Glutamatergic neuron (in vitro differentiated cells): ENCODE measurements around the gene CCDC106. TPM values are rescaled to one million over a fixed set of nuclear protein-coding genes. Genes with fewer than 3 reads are reported as not detected.
A peak's percentile ranks its signal among the peaks of the same experiment; 100 is the strongest.

ENCODE experiments used
- DNase-seq: peaks from one replicate; pipeline ENCODE4 v3.0.0; 2022
- H3K27ac Mint-ChIP-seq: one replicate; pipeline ENCODE4 v1.8.0; 2020; ENCODE audit warnings: mild to moderate bottlenecking, mixed read lengths, inconsistent platforms; ENCODE audit not compliant: unreplicated experiment
- H3K27me3 Mint-ChIP-seq: one replicate; pipeline ENCODE4 v1.8.0; 2020; ENCODE audit warnings: mild to moderate bottlenecking, moderate library complexity, mixed read lengths, inconsistent platforms; ENCODE audit not compliant: unreplicated experiment
- H3K36me3 Mint-ChIP-seq: one replicate; pipeline ENCODE4 v1.8.0; 2020; ENCODE audit warnings: mild to moderate bottlenecking, mixed read lengths, inconsistent platforms; ENCODE audit not compliant: unreplicated experiment
- H3K4me1 Mint-ChIP-seq: one replicate; pipeline ENCODE4 v1.8.0; 2020; ENCODE audit warnings: mild to moderate bottlenecking, low read depth, mixed read lengths, inconsistent platforms; ENCODE audit not compliant: unreplicated experiment
- H3K4me3 Mint-ChIP-seq: one replicate; pipeline ENCODE4 v1.8.0; 2020; ENCODE audit warnings: mild to moderate bottlenecking, mixed read lengths, inconsistent platforms; ENCODE audit not compliant: unreplicated experiment
- H3K9me3 Mint-ChIP-seq: one replicate; pipeline ENCODE4 v1.8.0; 2020; ENCODE audit warnings: mild to moderate bottlenecking, moderate library complexity, mixed read lengths, inconsistent platforms; ENCODE audit not compliant: unreplicated experiment
- CTCF ChIP-seq: fragments of 200-600 bp; sonication (generic); IDR thresholded peaks from one replicate; pipeline ENCODE4 v1.5.0; 2021; ENCODE audit not compliant: partially characterized antibody, unreplicated experiment
- total RNA-seq: library from RNA; stranded (reverse); fragmentation: NEBNext Ultra II Directional; extraction: Animal tissue kit (Norgen Biotek cat#: 25700); gene quantifications from one replicate; pipeline ENCODE4 v1.2.1, GENCODE V29; 2021; ENCODE audit not compliant: unreplicated experiment

CCDC106 gene
- total RNA-seq, 1 donor from 2014 or later = 32.1 TPM

GRCh38 chr19:55676889-55677505 lies 29.0 kb downstream of the CCDC106 start:
- Mint-ChIP-seq H3K4me1 (peaks cover 12% of the 10 kb centered on the region), H3K36me3 (no peaks in the 10 kb centered on the region), H3K27me3 (peaks cover 7% of the 10 kb centered on the region), H3K27ac (peak overlapping the region; percentile 28), H3K4me3 (peak overlapping the region; percentile 98), H3K9me3 (peaks cover 15% of the 10 kb centered on the region)
- no peak for TF ChIP-seq CTCF
- no peak for DNase-seq

- H3K9me3 Mint-ChIP-seq = peaks cover 13% of the 10 kb centered on the region
- H3K4me3 Mint-ChIP-seq = peak overlapping the region; percentile 49
- H3K27me3 Mint-ChIP-seq = peaks cover 7% of the 10 kb centered on the region
- H3K36me3 Mint-ChIP-seq = no peaks in the 10 kb centered on the region
- DNase-seq = no peak
- H3K4me1 Mint-ChIP-seq = peaks cover 8% of the 10 kb centered on the region
- TF ChIP-seq CTCF = no peak
- no peak overlapping the region for H3K27ac Mint-ChIP-seq
These were observed 29.6 kb downstream of the CCDC106 start for GRCh38 chr19:55677572-55678028.

GRCh38 chr19:55678121-55678671 lies 30.2 kb downstream of the CCDC106 start:
- no peak overlapping the region for H3K27ac Mint-ChIP-seq
- H3K4me3 Mint-ChIP-seq = no peak overlapping the region
- no peak for DNase-seq
- peaks cover 13% of the 10 kb centered on the region for H3K9me3 Mint-ChIP-seq
- peaks cover 7% of the 10 kb centered on the region for H3K27me3 Mint-ChIP-seq
- H3K4me1 Mint-ChIP-seq = peaks cover 8% of the 10 kb centered on the region
- no peak for TF ChIP-seq CTCF
- H3K36me3 Mint-ChIP-seq = no peaks in the 10 kb centered on the region

- Mint-ChIP-seq H3K27ac (no peak overlapping the region), H3K27me3 (peaks cover 3% of the 10 kb centered on the region), H3K4me3 (no peak overlapping the region), H3K36me3 (no peaks in the 10 kb centered on the region), H3K9me3 (peaks cover 7% of the 10 kb centered on the region), H3K4me1 (peaks cover 8% of the 10 kb centered on the region)
- TF ChIP-seq CTCF = no peak
- no peak for DNase-seq
These were observed 31.6 kb downstream of the CCDC106 start for GRCh38 chr19:55679343-55680257.
